Ishikawa (cell line): ENCODE data around the gene ELOB.

Experiments
- CEBPB ChIP-seq: IDR thresholded peaks from 2 replicates; pipeline ENCODE4 v1.6.1; 2012
- CREB1 ChIP-seq: IDR thresholded peaks from 2 replicates; pipeline ENCODE4 v1.6.1; 2012; ENCODE audit warnings: low read depth
- EGR1 ChIP-seq: IDR thresholded peaks from 2 replicates; pipeline ENCODE4 v1.6.1; 2012
- EP300 ChIP-seq: IDR thresholded peaks from 2 replicates; pipeline ENCODE4 v1.6.1; 2012; ENCODE audit warnings: borderline replicate concordance
- FOXM1 ChIP-seq: IDR thresholded peaks from 2 replicates; pipeline ENCODE4 v1.6.1; 2012; ENCODE audit warnings: low read depth, borderline replicate concordance
- MAX ChIP-seq: IDR thresholded peaks from 2 replicates; pipeline ENCODE4 v1.6.1; 2012
- NFIC ChIP-seq: IDR thresholded peaks from 2 replicates; pipeline ENCODE4 v1.6.1; 2012
- RAD21 ChIP-seq: IDR thresholded peaks from 2 replicates; pipeline ENCODE4 v1.6.1; 2012; ENCODE audit warnings: low read depth
- REST ChIP-seq: IDR thresholded peaks from 2 replicates; pipeline ENCODE4 v1.6.1; 2012; ENCODE audit warnings: low read depth, mild to moderate bottlenecking
- TAF1 ChIP-seq: IDR thresholded peaks from 2 replicates; pipeline ENCODE4 v1.6.1; 2012; ENCODE audit warnings: low read depth, mild to moderate bottlenecking
- TCF12 ChIP-seq: IDR thresholded peaks from 2 replicates; pipeline ENCODE4 v1.6.1; 2012; ENCODE audit warnings: low read depth
- TEAD4 ChIP-seq: IDR thresholded peaks from 2 replicates; pipeline ENCODE4 v1.6.1; 2012
- USF1 ChIP-seq: IDR thresholded peaks from 2 replicates; pipeline ENCODE4 v1.6.1; 2012
- YY1 ChIP-seq: IDR thresholded peaks from 2 replicates; pipeline ENCODE4 v1.6.1; 2012; ENCODE audit warnings: low read depth
- ZBTB7A ChIP-seq: IDR thresholded peaks from 2 replicates; pipeline ENCODE4 v1.6.1; 2012; ENCODE audit warnings: low read depth

ELOB gene

GRCh38 chr16:2779978-2780898 is 3.2 kb upstream of the ELOB start:
- TF ChIP-seq NFIC, result no peak
- TF ChIP-seq CEBPB, result no peak
- no peak for TF ChIP-seq FOXM1

GRCh38 chr16:2779151-2779920 is 2.3 kb upstream of the ELOB start:
- no peak for TF ChIP-seq CEBPB
- no peak for TF ChIP-seq NFIC
- TF ChIP-seq CREB1, result no peak
- TF ChIP-seq TCF12, result no peak
- TF ChIP-seq TEAD4, result no peak
- no peak for TF ChIP-seq RAD21
- TF ChIP-seq YY1, result no peak
- no peak for TF ChIP-seq USF1
- no peak for TF ChIP-seq FOXM1
- TF ChIP-seq EP300, result no peak
- TF ChIP-seq REST, result no peak
- TF ChIP-seq MAX, result no peak
- TF ChIP-seq TAF1, result no peak
- TF ChIP-seq EGR1, result no peak
- no peak for TF ChIP-seq ZBTB7A

- TF ChIP-seq TCF12 (no peak), ZBTB7A (no peak), REST (no peak), CREB1 (no peak), TAF1 (no peak), TEAD4 (no peak), YY1 (no peak), EP300 (no peak), NFIC (no peak), EGR1 (no peak), USF1 (no peak), RAD21 (no peak), MAX (no peak), CEBPB (no peak), FOXM1 (no peak)
Observed at GRCh38 chr16:2778630-2778958, 1.5 kb upstream of the ELOB start.

- no peak for TF ChIP-seq RAD21
- no peak for TF ChIP-seq TAF1
- TF ChIP-seq REST, result no peak
- TF ChIP-seq CREB1, result no peak
- no peak for TF ChIP-seq NFIC
- no peak for TF ChIP-seq ZBTB7A
- TF ChIP-seq EP300, result no peak
- TF ChIP-seq TCF12, result no peak
- TF ChIP-seq YY1, result no peak
- no peak for TF ChIP-seq CEBPB
- no peak for TF ChIP-seq USF1
- TF ChIP-seq MAX, result no peak
- TF ChIP-seq FOXM1, result no peak
- TF ChIP-seq TEAD4, result no peak
Observed at GRCh38 chr16:2777903-2778629, 986 bp upstream of the ELOB start.
